ENCODE measurements around the gene HECTD2. TPM values are rescaled to one million over a fixed set of nuclear protein-coding genes. Genes with fewer than 3 reads are reported as not detected.

The HECTD2 gene
- total RNA-seq, 6 donors from 2014 or later: 5.0 to 14.5 (median 9.2) TPM

GRCh38 chr10:91537614-91538383 lies 127.7 kb downstream of the HECTD2 start:
- DNase-seq (no peak), ATAC-seq (ENCODE audit: low FRiP score in 2 of 2) (no peak)
- H3K9me3 ChIP-seq: no peaks in the 10 kb centered on the region
- H3K27me3 ChIP-seq: no peaks in the 10 kb centered on the region
- WGBS, 2 donors: 84 to 92% methylated on average over 4 of the region's 4 CpGs
- H3K4me3 ChIP-seq: no peak overlapping the region
- H3K4me1 ChIP-seq: no peaks in the 10 kb centered on the region
- no peak overlapping the region for H3K27ac ChIP-seq
- no peaks in the 10 kb centered on the region for H3K36me3 ChIP-seq
- TF ChIP-seq EP300 (IDR thresholded peaks at IDR 0.05) (no peak), POLR2AphosphoS5 (IDR thresholded peaks at IDR 0.05) (no peak), POLR2A (IDR thresholded peaks at IDR 0.05) (no peak)
- TF ChIP-seq, protein P1, sequence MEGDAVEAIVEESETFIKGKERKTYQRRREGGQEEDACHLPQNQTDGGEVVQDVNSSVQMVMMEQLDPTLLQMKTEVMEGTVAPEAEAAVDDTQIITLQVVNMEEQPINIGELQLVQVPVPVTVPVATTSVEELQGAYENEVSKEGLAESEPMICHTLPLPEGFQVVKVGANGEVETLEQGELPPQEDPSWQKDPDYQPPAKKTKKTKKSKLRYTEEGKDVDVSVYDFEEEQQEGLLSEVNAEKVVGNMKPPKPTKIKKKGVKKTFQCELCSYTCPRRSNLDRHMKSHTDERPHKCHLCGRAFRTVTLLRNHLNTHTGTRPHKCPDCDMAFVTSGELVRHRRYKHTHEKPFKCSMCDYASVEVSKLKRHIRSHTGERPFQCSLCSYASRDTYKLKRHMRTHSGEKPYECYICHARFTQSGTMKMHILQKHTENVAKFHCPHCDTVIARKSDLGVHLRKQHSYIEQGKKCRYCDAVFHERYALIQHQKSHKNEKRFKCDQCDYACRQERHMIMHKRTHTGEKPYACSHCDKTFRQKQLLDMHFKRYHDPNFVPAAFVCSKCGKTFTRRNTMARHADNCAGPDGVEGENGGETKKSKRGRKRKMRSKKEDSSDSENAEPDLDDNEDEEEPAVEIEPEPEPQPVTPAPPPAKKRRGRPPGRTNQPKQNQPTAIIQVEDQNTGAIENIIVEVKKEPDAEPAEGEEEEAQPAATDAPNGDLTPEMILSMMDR (IDR thresholded peaks at IDR 0.05): no peak

- no peak for DNase-seq
- no peak for ATAC-seq (ENCODE audit: low FRiP score in 2 of 2)
- TF ChIP-seq, protein P1 (IDR thresholded peaks at IDR 0.05): no peak
- TF ChIP-seq POLR2A (IDR thresholded peaks at IDR 0.05) (no peak), EP300 (IDR thresholded peaks at IDR 0.05) (no peak), POLR2AphosphoS5 (IDR thresholded peaks at IDR 0.05) (no peak)
- Histone ChIP-seq H3K9me3 (no peaks in the 10 kb centered on the region), H3K4me3 (no peak overlapping the region), H3K27me3 (no peaks in the 10 kb centered on the region), H3K36me3 (no peaks in the 10 kb centered on the region), H3K27ac (no peak overlapping the region), H3K4me1 (no peaks in the 10 kb centered on the region)
- WGBS, 2 donors: 76 to 90% methylated on average over 5 of the region's 5 CpGs
These were observed 129.8 kb downstream of the HECTD2 start for GRCh38 chr10:91539930-91540329.

DNA sequence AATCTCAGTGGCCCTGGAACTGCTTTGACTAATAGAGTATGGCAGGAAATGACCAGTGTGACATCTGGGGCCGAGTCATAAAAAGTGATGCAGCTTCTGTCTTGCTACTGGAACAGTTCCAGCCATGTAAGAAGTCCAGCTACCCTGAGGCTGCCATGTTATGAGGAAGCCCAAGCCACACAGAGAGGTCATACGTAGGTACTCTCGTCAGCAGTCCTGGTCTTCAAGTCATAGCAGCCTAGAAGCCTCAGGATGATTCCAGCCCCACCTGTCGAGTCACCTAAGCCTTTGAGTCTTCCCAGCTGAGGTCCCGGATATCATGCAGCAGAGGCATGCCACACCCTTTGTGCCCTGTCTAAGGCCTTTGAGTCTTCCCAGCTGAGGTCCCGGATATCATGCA lies 130.6 kb downstream of the HECTD2 start:
- Histone ChIP-seq H3K27ac (no peak overlapping the region), H3K9me3 (no peaks in the 10 kb centered on the region), H3K4me1 (no peaks in the 10 kb centered on the region), H3K27me3 (no peaks in the 10 kb centered on the region), H3K4me3 (no peak overlapping the region), H3K36me3 (no peaks in the 10 kb centered on the region)
- ATAC-seq (ENCODE audit: low FRiP score in 2 of 2): no peak
- DNase-seq: no peak
- 75 to 85% methylated on average over 4 to 6 of the region's 6 CpGs for WGBS, 2 donors
- TF ChIP-seq EP300 (IDR thresholded peaks at IDR 0.05) (no peak), POLR2AphosphoS5 (IDR thresholded peaks at IDR 0.05) (no peak)

DNA sequence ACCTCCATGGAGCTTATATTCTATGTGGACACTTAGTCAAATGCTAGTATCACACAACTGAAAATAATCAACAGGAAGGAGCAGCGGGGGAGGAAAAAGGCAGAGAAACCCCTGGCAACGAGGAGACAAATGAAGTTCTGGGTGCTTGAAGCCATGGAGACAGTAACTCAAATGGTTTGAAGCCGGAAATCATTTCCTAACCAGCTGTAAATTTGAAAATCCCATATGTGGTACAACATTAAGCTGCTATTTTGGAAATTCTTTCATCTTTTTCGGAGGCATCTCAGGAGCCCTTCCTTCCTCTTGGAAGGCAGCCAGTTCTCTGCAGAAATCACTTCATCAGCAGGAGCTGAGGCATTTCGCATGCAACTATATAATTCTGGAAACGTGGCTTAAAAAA lies 131.3 kb downstream of the HECTD2 start:
- ATAC-seq (ENCODE audit: low FRiP score in 2 of 2) (peak in 1 of 2 donors; percentile 40), DNase-seq (no peak)
- no peak for TF ChIP-seq POLR2A (IDR thresholded peaks at IDR 0.05)
- TF ChIP-seq, protein P1 (IDR thresholded peaks at IDR 0.05): no peak
- no peak for TF ChIP-seq EP300 (IDR thresholded peaks at IDR 0.05)
- TF ChIP-seq POLR2AphosphoS5 (IDR thresholded peaks at IDR 0.05): no peak
- no peaks in the 10 kb centered on the region for H3K4me1 ChIP-seq
- no peak overlapping the region for H3K27ac ChIP-seq
- H3K4me3 ChIP-seq: no peak overlapping the region
- H3K27me3 ChIP-seq: no peaks in the 10 kb centered on the region
- no peaks in the 10 kb centered on the region for H3K9me3 ChIP-seq
- no peaks in the 10 kb centered on the region for H3K36me3 ChIP-seq
- 33 to 42% methylated on average over 6 of the region's 6 CpGs for WGBS, 2 donors

GRCh38 chr10:91545384-91545783 lies 135.2 kb downstream of the HECTD2 start:
- DNase-seq (no peak), ATAC-seq (ENCODE audit: low FRiP score in 2 of 2) (no peak)
- Histone ChIP-seq H3K4me3 (no peak overlapping the region), H3K27ac (no peak overlapping the region), H3K27me3 (no peaks in the 10 kb centered on the region), H3K4me1 (no peaks in the 10 kb centered on the region), H3K9me3 (no peaks in the 10 kb centered on the region), H3K36me3 (no peaks in the 10 kb centered on the region)
- TF ChIP-seq, protein P1 (IDR thresholded peaks at IDR 0.05): no peak
- TF ChIP-seq POLR2A (IDR thresholded peaks at IDR 0.05) (no peak), POLR2AphosphoS5 (IDR thresholded peaks at IDR 0.05) (no peak), EP300 (IDR thresholded peaks at IDR 0.05) (no peak)
- whole genome bisulfite sequencing, 2 donors: 68 to 85% methylated on average over 3 of the region's 3 CpGs
